ENCODE results near the gene RFX2. TPM values are rescaled to one million over a fixed set of nuclear protein-coding genes. Genes with fewer than 3 reads are reported as not detected.
"Not testable (repeated sequence)": the region's sequence is repeated elsewhere in the genome, so short reads cannot be mapped to it uniquely, and the experiment has no call there.

Gene RFX2
- total RNA-seq, 2 donors from 2014 or later, result 21.7 to 30.3 TPM

- no peak for ATAC-seq (ENCODE audit: insufficient number of reproducible peaks, low FRiP score, low read depth)
Observed at GRCh38 chr19:5961969-5962945, 148.0 kb downstream of the RFX2 start.

DNA sequence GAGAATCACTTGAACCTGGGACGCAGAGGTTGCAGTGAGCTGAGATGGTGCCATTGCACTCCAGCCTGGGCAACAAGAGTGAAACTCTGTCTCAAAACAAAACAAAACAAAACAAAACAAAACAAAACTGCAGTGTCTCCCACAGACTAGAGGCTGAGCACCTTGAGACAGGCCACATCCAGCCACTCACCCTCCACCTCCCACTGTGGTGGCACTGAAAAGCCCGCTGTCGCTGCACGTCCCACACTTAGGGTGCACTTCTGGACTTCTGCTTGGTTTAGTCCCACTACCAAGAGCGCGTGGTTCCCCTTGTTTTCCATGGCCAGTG lies 148.7 kb downstream of the RFX2 start:
- not testable (repeated sequence) for DNase-seq (ENCODE audit: low spot score); ATAC-seq (ENCODE audit: insufficient number of reproducible peaks, low FRiP score, low read depth); H3K9me3 ChIP-seq; H3K27me3 ChIP-seq (replicated peaks; ENCODE audit: insufficient read depth); H3K27ac ChIP-seq; H3K36me3 ChIP-seq
- peak overlapping the region; percentile 32 for H3K4me3 ChIP-seq
- H3K4me1 ChIP-seq (ENCODE audit: control insufficient read depth in 1 of 2, low read depth in 2 of 2), result peaks cover 22 to 54% of the 10 kb centered on the region in 2 donors

More at GRCh38 chr19:5961969-5962945, 148.0 kb downstream of the RFX2 start:
- Histone ChIP-seq H3K27ac (no peak overlapping the region), H3K4me1 (ENCODE audit: control insufficient read depth in 1 of 2, low read depth in 2 of 2) (peaks cover 22 to 56% of the 10 kb centered on the region in 2 donors), H3K9me3 (no peaks in the 10 kb centered on the region), H3K27me3 (replicated peaks; ENCODE audit: insufficient read depth) (no peaks in the 10 kb centered on the region), H3K36me3 (no peaks in the 10 kb centered on the region), H3K4me3 (peak overlapping the region; percentile 32)
- no peak for DNase-seq (ENCODE audit: low spot score)
- no peak for TF ChIP-seq CTCF (IDR thresholded peaks at IDR 0.05)

DNA sequence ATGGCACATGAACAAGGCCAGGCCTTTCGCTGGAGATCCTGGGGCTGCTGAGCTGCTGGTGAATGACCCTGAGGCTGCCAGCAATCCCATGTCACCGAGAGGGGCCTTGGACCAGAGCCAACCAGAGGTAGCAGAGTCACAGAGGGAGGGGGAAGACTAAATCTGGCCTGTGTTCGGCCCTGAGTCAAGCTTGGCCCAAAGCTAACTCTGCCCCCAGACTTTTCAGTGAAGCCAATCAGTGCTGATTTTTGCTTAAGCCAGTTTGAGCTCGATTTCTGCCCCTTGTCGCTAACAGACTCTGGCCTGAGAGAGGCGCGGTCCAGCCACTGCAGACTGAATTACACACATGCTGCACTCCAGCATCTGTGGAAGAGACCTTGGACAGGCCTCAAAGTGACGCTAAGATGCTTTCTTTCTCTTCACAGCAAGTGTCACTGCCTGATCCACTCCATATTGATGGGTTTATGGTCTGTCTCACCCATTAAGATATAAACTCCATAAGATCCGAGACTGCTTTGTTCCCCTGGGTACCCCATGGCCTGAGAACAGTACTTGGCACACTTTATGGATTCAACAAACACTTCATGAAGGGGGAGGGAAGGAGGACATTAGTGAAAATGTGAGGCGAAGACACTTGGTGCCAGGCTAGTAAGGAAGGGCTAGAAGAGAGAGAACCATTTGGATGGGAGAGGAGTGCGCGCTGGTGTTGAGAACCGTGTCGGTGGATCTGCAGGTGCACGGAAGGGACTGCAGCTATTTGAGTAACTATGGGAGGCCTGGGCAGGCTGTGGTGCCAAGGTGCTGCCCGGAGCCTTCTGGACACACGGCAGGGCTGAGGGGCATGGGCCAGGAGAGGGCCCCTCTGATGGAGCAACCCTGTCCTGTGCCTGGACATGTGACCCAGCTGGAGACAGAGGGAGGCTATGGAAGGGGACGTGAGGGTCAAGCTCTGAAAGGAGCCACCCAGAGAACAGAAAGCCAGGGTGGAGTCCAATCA lies 150.0 kb downstream of the RFX2 start:
- ATAC-seq (ENCODE audit: insufficient number of reproducible peaks, low FRiP score, low read depth), result no peak
- no peak for TF ChIP-seq CTCF (IDR thresholded peaks at IDR 0.05)
- Histone ChIP-seq H3K9me3 (no peaks in the 10 kb centered on the region), H3K4me3 (no peak overlapping the region), H3K36me3 (no peaks in the 10 kb centered on the region), H3K4me1 (ENCODE audit: control insufficient read depth in 1 of 2, low read depth in 2 of 2) (peaks cover 28 to 56% of the 10 kb centered on the region in 2 donors), H3K27me3 (replicated peaks; ENCODE audit: insufficient read depth) (no peaks in the 10 kb centered on the region), H3K27ac (peak overlapping the region in 1 of 2 donors; percentile 31)
- DNase-seq (ENCODE audit: low spot score), result no peak

DNA sequence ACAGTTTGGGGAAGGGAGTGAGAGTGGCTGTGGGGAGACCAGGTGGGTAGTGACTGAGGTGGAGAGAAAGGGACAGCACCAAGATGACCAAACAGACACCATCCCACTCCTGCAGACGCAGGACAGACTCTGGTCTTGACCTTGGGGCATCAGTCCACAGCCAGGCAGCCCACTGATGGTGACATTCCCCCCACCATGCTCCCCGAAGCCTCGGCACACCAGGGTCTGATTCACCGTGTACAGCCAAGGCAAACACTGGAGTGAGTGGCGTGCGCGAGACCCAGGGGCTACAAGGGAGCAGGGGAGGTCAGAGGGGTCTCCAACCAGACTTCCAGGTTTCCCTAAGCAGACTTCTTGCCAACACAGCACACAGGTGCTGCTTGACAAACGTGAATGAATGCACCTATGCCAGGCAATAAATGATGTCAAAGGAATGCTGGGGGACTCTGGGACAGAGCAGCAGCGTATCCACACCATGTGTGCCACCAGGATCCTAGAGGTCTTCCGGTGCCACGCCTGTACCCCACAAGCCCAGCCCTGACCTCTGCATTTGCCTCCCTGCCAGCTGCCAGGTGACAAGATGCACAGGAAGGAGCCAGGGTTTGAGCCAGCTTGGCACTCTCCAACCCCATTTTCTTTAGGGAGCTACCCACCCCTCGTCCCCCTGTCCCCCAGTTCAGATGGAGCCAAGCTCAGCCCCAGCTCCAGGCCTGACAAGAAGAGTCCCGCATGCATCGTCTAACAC lies 150.9 kb downstream of the RFX2 start:
- ATAC-seq (ENCODE audit: insufficient number of reproducible peaks, low FRiP score, low read depth) (no peak), DNase-seq (ENCODE audit: low spot score) (no peak)
- no peak for TF ChIP-seq CTCF (IDR thresholded peaks at IDR 0.05)
- no peak overlapping the region for H3K4me3 ChIP-seq
- H3K36me3 ChIP-seq, result no peaks in the 10 kb centered on the region
- no peak overlapping the region for H3K27ac ChIP-seq
- no peaks in the 10 kb centered on the region for H3K9me3 ChIP-seq
- peaks cover 33 to 62% of the 10 kb centered on the region in 2 donors for H3K4me1 ChIP-seq (ENCODE audit: control insufficient read depth in 1 of 2, low read depth in 2 of 2)
- no peaks in the 10 kb centered on the region for H3K27me3 ChIP-seq (replicated peaks; ENCODE audit: insufficient read depth)

DNA sequence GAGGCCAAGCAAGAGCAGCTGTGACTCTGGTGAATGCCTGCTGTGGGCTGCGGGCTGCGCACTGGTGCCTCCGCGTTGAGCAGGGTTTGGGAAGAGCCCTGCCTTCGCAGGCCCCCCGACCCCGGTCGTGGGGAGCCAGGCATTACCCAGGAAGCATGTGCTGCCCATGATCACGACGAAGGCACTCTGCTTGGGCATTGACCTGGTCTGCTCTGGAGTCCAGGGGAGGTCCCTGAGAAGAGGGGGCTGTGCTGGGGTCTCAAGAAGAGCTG lies 151.5 kb downstream of the RFX2 start:
- DNase-seq (ENCODE audit: low spot score) (no peak), ATAC-seq (ENCODE audit: insufficient number of reproducible peaks, low FRiP score, low read depth) (no peak)
- H3K27me3 ChIP-seq (replicated peaks; ENCODE audit: insufficient read depth), result no peaks in the 10 kb centered on the region
- H3K4me3 ChIP-seq, result no peak overlapping the region
- no peak for TF ChIP-seq CTCF (IDR thresholded peaks at IDR 0.05)
- H3K36me3 ChIP-seq, result no peaks in the 10 kb centered on the region
- peaks cover 39 to 68% of the 10 kb centered on the region in 2 donors for H3K4me1 ChIP-seq (ENCODE audit: control insufficient read depth in 1 of 2, low read depth in 2 of 2)
- H3K9me3 ChIP-seq, result no peaks in the 10 kb centered on the region
- H3K27ac ChIP-seq, result no peak overlapping the region

Measured in thoracic aorta (tissue), 2 donors.